Forelimb muscle (tissue), 1 donor: ENCODE results near the gene SLC19A1. TPM values are rescaled to one million over a fixed set of nuclear protein-coding genes. Genes with fewer than 3 reads are reported as not detected.

Source experiments
- DNase-seq: peaks from one replicate; pipeline ENCODE4 v3.0.0-alpha.2; 2013; ENCODE audit warnings: low read depth
- polyA plus RNA-seq: library from polyadenylated mRNA; unstranded; fragments of 120-200 nt; gene quantifications from one replicate; pipeline ENCODE4 v1.2.1, GENCODE V29; 2013; ENCODE audit not compliant: insufficient read length

SLC19A1 gene
- polyA plus RNA-seq, 1 donor, result 8.5 TPM

DNA sequence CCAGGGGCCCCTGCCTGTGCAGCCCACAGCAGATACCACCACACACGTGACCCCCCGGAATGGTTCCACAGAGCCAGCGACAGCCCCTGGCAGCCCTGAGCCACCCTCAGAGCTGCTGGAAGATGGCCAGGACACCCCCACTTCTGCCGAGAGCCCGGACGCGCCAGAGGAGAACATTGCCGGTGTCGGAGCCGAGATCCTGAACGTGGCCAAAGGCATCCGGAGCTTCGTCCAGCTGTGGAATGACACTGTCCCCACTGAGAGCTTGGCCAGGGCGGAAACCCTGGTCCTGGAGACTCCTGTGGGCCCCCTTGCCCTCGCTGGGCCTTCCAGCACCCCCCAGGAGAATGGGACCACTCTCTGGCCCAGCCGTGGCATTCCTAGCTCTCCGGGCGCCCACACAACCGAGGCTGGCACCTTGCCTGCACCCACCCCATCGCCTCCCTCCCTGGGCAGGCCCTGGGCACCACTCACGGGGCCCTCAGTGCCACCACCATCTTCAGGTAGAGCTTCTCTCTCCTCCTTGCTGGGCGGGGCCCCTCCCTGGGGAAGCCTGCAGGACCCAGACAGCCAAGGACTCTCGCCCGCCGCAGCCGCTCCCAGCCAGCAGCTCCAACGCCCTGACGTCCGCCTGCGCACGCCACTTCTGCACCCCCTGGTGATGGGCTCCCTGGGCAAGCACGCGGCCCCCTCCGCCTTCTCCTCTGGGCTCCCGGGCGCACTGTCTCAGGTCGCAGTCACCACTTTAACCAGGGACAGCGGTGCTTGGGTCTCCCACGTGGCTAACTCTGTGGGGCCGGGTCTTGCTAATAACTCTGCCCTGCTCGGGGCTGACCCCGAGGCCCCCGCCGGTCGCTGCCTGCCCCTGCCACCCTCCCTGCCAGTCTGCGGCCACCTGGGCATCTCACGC, 86.3 kb downstream of the SLC19A1 start:
- no peak for DNase-seq

DNA sequence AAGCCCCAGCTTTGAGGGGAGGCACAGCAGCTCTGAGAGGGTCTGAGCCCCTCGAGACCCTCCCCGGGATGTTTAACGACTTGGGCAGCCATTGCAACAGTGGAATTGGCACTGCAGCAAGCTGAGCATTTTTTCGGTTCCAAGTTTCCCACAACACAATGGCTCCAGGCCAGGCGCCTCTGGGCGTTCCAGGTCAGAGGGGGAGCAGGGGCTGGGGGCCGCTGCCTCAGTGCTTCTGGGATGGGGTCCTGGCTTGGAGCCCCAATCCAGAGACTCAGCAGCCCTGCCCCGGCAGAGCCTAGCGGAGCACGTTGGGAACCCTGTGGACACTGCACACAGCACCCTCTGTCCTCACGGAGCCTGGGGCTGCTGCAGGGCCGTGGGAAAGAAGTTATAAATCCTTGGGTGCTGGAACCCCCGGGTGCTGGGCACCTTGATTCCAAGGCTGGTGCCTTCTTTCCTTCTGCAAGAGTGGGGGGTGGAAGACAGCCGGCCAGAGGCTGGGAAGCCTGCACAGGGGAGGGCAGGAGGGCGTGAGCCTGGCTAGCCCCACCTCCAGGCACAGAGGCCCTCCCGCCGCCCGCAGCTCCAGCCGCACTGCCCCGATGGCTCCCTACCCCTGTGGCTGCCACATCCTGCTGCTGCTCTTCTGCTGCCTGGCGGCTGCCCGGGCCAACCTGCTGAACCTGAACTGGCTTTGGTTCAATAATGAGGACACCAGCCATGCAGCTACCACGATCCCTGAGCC, 87.1 kb downstream of the SLC19A1 start:
- no peak for DNase-seq

DNA sequence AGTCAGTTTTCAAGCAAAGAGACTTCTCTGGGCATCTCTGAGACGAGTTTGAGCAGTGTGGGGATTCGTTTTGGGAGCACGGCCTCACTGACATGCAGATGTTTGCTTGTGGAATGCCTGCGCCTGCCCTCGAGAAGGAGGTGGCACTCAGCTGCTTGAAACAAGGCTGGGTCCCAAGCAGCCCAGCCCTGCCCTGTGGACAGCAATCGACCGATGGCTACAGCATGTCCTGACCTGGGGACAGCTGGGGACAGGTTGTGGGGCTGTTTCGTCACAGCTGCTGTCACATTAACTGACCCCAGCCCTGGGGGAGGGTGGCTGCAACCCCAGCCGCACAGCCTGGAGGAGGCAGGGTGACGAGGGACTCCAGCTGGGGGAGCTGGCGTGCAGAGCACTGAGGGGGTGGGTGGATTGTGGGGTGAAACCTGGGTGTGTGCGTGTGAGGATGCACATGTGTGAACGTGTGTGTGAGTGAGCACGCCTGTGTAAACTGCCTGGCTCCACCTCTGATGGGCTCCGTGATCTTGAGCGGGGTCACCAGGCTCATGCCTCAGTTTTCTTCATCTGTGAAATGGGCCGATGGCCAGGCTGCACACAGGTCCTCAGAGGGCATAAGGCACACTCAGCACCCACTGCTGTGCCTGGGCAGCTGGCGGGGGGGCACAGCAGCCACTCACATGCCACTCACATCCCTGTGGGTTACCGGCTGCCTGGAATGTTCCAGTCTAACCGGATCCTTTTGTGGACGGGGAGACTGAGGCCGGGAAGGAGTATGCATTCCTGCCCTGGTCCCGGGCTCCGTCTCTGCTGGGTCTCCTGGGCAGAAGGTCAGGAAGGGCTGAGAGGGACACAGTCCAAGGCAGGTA, 87.9 kb downstream of the SLC19A1 start:
- no peak for DNase-seq

DNA sequence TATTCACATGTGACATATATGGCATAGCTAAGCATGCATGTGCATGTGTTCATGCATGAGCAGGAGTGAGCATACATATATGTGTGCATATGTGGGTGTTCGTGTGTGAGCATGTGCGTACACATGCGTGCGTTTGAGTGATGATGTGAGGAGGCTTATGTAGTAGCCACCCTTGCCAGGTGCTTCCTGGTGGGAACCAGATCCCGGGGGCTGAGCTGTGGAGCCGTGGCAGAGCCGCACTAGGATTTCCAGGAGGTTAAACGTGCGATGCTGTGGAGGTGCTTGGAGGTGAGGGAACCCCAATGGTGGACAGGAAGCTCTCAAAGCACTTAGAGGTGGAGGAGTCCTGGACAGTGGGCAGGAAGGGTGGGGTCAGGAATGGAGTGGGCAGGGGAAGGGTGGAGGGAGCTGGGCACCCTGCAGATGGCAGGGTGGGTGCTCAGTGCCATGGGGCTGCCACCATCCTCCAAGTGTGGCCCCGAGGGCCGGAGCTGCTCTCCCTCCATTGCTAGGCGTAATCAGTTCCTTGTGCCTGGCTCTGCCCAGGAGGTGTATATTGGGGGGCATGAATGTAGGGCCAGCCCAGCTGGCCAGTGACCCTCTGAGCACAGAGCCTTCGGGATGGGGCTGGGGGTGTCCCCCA, 88.8 kb downstream of the SLC19A1 start:
- no peak for DNase-seq

DNA sequence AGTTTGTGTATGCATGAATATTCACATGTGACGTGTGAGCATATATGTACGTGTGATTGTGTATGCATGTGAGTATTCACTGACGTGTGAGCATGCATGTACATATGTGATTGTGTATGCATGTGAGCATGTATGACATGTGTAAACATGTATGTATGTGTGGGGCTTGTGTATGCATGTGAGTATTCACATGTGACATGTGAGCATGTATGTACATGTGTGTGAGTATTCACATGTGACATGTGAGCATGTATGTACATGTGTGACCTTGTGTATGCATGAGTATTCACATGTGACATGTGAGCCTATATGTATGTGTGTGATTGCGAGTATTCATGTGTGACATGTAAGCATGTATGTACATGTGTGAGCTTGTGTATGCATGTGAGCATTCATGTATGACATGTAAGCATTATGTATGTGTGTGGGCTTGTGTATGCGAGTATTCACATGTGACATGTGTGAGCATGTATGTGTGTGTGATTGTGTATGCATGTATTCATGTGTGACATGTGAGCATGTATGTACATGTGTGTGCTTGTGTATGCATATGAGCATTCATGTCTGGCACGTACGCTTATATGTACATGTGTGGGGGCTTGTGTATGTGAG, 89.4 kb downstream of the SLC19A1 start:
- no peak for DNase-seq

DNA sequence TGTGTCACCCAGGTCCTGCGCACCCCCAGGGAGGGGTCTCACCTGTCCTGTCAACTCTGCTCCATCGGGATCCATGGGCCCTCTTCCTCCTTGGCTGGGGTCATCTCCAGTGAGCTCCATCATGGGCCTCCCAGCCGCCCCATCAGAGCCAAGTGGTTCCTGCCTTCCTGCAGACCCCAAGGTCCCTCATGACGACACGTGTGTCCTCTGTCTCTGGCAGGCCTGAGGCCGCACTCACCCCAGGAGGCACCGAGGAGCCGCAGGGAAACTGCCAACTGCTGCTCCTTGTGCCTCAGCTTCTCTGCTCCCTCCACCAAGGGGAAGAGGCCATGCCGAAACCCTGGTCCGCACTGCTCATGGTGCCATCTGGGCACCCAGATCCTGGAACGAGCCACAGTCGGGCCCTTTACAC, 90.5 kb downstream of the SLC19A1 start:
- DNase-seq, result no peak

DNA sequence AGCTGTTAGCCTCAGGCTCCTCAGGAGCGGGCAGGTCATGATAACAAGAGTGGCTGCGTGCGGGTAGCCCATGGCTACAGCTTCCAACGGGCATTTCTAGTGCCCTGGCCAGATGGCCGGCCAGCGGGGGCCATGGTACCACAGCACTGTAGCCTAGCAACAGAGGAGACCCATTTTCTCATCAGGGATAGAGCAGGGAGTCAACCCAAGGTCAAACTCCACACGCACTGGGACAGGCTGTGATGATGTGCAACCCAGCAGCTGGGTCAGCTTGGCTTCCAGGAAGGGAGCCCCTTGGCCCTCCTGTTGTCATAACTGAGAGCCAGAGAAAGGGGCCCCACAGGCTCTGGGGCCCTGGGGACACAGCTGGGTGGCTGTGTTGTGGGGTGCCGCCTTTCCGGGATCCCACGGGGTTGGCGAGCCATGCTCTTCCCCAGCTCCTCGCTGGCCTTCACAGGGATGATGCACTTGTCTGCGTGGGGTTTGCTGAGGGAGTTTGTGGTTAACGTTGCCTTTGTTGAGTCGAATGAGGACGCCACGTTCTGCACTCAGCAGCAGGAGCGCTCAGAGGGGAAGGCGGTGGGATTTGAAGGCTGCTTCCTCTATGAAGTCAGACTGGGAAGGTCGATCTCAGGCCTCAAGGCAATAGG, 91.0 kb downstream of the SLC19A1 start:
- DNase-seq, result no peak

DNA sequence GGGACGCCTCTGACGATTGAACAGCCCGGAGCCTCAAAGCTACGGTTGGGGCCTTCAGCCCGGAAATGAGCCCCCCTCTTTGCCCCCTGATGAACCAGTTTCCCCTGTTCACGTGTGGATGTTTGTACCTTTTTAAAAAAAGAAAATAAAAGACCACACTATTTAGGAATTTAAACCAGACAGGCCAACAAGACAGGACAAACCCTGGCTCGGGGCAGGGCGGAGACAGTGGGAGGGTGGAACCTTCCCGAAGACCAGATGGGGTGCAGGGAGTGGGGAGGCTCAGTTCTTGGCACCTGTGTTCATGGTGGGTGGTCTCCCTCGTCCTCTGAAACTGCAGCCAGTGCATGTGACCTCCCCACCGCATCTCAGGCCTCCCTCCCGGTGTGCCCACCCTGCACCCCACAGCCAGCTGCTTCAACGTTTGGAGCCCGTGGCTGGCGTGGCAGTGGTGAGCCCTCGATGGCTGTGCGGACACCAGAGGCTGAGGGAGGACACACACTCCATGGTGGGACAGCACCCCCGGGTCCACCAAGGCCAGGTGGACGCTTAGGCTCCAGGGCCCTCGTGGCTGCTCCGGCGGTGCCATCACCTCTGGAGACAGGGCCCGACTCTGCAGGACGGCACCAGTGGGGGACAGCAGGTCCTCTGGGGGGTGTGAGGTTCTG, 91.7 kb downstream of the SLC19A1 start:
- DNase-seq, result no peak

DNA sequence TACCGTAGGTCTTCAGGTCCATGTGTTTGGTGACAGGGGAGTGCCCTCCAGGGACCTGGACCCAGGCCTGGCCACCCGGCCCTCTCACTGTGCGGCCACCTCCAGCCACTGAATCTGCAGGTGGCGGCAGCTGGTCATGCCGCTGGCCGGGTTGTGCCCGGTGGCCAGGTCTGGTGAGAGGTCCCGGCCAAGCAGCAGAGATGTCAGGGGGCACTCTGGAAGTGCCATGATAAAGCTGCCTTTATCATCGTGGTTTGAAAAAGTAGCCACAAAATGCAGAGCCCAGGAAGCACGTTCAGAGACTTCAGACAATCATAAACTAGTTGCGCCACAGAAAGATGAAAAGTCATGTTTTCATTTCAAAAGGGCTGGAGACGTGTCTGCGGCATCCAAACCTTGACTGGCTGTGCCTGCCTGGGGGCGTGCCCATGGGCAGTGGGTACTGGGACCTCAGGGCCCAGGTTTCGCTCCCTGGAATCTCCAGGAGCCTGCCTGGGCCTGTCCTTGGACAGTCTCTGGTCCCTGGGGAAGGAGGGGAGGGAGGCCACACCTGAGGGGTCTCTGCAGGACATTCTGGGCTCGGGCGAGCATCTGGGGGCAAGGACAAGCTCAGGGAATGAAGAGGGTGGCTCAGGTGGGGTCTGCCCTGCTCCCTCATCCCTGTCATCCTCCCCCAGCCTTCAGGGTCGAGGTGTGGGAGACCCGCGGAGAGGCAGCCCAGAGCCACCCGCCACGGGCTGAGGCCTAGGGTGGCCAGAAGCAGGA, 92.4 kb downstream of the SLC19A1 start:
- no peak for DNase-seq

DNA sequence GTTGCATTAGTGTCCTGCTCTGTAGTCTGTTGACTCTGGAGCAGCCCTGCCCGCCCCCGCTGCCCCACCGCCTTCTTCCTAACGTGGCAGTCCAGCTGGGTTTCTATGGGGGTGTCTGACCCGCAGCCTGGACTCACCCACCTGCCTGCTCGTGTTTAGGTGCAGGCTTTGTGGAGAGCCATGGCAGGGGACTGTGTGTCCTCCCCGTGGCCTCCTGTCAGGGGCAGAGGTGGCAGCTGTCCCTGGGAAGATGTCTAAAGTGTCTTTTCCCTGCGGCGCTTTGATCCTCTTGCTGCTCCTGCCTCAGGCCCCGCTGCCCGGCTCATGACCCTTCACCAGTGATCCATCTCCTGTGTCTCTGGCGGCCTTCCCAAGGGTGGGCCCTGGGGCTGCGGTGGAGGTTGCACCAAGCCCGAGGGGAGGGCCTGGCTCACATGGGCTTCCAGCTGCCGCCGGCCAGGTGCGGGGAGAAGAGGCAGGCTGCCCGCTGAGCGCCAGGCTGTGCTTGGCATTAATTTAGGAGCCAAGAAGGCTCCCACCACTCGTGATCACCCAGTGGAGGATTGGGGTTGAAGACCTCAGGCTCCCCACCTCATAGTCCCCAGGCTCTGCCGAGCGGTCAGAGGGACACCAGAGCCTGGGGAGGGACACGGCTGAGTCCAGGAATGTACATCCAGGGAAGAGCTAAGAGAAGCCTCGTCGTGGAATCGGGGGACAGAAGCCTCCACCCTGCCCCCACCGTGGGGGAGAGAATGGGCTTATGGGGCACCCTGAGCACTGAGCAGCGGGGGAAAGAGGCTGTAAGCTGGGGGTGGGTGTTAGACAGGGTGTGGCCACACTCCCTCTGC, 93.2 kb downstream of the SLC19A1 start:
- DNase-seq, result no peak

DNA sequence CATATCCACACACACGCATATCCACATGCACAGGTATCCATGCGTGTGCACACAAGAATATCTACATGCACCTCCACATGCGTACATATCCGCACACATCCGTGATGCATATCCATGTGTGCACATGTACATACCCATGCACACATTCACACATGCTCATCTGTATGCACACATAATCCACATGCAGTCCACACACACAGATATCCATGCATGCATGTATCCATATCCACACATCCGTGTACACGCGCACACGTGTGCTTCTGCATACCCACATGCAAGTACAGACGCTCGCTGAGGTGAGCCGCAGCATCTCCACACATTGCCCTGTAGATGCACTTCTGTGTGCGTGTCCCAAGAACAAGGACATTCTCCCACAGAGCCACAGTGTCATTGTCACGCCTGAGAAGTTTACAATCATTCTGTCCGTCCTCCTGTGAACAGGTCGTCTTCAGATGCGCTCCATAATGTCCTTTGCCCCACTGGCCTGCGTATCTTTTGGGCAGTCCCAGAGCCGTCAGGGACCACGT, 93.9 kb downstream of the SLC19A1 start:
- no peak for DNase-seq

Other genes starting within 250 kb of the SLC19A1 start
- 73.4 TPM for gene COL18A1, start 137.3 kb downstream of the SLC19A1 start, polyA plus RNA-seq
- 0.89 TPM for gene PCBP3, start 101.3 kb upstream of the SLC19A1 start, polyA plus RNA-seq